GM18520 (cell line): ENCODE results near the gene GUCY1B1.

Experiments used
- ATAC-seq: cut with Tn5 transposase; IDR thresholded peaks from one replicate; pipeline ENCODE4 v1.9.1; 2021; ENCODE audit not compliant: unreplicated experiment

Gene GUCY1B1

DNA sequence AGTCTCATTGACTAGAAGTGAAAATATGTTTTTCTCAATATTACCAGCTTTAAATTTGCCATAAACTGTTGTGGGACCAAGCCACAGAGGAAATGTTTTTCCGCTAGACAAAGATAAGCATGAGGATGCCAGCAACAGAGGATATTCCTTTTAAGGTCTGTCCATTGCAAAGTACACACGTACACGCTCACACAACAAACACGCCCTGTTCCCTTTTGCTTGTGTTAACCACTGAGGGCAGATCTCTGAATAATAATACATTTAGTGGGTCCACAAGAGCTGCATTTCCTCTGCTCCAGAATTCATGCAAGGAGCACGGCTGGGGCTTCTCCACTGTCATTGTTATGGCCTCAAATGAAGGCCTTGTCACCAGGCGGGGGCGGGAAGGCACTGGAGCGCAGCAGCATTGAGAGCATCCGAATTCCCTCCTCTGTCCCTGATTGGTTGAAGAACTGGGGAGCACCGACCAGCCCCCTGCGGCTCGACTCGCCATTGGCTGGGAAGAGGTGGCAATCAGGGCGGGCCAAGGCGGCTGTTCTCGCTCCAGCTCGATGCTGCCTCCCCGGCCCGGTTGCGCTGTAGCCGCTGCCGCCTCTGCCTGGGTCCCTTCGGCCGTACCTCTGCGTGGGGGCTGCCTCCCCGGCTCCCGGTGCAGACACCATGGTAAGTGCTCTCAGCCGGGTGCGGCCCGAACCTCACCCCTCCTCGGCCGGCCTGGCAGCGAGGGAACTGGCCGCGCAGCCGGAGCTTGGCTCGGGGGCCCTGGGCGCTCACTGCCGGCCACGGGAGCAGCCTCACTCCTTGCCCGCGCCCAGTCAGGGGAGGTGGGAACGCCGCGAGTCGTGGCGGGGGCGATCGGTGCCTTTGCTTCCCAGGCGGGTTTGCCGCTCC, at the start of gene GUCY1B1:
GUCY1B1 (plus strand) TSS at position 541 of the 891 bp plus-strand sequence; CDS start at position 661, 120 bp downstream.
- peak; percentile 95 for ATAC-seq

DNA sequence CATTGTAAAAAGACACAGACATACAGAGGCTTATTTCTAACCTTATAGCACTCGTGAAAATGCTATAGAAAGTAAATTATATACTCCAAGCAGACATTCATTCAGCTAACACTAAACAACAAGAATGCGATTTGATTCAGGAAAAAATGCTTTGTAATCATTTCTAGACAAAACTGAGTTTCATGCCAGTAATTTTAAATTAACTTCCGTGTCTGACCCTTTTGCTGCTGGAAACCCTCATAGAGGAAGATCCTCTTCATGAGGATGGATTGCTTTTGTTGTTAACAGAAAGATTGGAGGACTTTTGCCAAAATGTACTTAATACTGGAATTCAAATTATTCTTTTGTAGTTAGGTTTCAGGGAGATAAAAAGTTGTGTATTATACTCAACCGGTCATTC, 48.9 kb upstream of the GUCY1B1 start:
- ATAC-seq: no peak

DNA sequence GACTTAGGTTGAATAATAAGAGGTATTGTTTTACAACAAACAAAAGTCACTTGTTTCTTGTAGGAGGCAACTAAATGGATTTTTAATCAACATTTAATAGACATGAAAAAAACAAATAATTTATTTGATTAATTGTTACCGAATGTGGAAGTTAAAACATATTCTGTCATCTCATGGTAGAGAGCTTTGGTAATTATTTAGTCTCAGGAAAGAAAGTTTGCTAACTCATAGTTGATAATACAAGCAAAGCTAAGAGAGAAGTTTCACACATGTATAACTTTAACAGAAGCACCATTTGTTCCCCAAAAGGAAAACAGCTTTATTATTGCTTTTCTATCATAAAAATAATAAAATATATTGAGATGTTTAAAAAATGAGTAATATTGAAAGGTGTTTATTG, 47.3 kb upstream of the GUCY1B1 start:
- ATAC-seq: no peak

DNA sequence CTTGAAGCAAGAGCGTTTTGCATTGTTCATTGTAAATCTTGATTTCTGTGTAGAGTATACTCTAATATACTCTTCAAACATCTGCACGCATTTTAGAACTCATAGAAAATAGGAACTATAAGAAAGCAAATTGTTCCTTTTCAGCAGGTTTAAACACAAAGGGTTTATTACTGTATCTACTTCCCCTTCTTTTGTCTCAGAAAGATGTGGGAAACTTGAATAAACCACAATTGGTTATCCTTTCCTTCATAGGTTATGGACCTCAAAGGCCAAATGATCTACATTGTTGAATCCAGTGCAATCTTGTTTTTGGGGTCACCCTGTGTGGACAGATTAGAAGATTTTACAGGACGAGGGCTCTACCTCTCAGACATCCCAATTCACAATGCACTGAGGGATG, 46.0 kb upstream of the GUCY1B1 start:
- ATAC-seq: no peak

DNA sequence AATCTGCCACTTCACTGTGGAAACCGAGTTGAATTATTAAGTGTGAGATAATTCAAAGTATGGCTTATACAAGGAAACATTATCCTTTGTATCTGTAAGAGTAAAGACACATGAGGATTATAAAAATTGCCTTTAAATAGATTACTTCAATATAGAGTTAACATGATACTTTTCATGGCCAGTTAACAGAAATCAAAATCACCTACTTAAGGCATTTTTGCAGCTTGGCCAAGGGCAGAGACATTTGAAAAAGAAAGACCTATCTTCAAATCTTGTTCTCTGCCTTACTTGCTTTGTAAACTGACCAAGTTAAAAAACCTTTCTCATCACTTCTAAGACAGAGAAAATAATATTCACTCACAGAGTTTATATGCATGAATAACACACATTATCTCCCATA, 44.9 kb upstream of the GUCY1B1 start:
- ATAC-seq: no peak

DNA sequence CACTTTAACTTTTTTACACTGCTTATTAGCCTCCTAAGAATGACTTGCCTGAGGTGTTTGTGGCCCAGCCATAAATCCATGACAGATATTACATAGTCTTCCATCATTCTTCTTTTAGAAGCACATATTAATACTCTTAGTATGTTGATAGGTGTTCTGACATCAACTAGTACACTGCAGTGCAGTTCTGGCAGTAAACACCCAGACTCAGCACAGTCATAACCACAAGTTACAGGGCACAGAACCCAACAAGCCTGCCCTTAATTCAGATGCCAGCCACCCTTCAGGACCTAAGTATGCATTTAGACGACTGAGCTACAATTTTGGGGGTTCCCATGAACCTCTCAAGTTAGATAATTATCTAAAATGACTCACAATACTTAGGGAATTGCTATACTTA, 36.5 kb upstream of the GUCY1B1 start:
- no peak for ATAC-seq

DNA sequence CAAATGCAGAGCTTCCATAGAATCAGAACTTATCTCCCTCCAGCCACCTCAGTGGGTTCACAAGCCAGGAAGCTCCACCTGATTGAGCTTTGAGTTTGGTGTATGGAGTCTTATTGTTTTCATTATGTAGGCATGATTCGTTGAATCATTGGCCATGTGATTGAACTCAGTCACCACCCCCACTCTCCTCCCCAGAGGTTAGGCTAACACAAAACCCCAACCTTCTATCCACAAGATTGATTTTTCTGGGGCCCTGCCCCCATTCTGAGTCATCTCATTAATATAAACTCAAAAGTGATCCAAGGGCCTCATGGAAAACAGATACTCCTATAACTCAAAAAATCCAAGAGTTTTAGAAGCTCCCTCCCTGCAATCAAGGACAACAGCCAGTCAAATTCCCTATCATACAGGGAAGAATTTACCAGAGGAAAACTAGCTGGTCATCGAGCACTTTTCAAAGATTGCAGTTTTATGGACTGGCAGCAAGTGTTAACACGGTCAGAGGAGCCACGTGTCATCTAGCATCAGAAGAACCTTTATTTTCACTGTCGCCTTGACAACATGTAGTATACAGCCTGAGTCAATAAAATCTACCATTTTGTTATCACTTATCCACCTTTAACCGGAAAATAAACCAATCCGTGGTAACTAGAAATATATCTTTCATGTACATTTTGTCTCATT, 35.9 kb upstream of the GUCY1B1 start:
- ATAC-seq: no peak

DNA sequence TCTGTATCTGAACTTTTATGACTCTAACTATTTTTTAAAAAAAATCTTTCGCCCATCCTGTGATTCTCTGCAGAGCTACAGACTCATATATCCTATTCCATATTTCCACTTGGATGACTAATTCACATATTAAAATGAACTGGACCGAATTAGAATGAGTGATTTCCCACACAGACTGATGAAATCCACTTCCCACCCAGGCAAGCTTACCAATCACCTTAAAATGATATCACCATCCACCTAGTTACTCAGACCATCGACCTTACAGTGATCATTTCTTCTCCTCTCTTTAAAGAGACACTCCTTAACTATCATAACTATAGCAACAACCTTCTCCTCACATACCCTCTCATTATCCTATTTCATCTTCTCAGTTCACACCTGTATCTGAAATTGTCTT, 34.1 kb upstream of the GUCY1B1 start:
- no peak for ATAC-seq

DNA sequence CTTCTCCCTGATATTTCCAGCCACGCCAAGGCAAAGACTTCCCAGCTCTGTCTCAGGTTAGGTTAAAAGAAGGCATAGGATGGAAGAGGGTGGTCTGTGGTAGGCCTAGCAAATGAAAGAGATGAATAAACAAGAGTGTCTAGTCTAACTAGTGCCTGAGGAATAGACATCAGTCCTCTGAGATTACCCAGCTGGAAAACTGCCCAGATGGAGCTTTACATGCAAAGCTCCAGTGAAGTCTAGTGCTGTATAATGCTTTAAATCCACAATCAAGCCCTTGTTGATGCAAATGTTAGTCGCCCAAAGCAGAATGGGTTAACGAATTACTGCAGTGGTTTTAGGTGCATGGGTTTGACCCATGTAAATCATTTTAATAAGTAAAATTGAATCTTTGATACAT, 24.8 kb upstream of the GUCY1B1 start:
- ATAC-seq: no peak

DNA sequence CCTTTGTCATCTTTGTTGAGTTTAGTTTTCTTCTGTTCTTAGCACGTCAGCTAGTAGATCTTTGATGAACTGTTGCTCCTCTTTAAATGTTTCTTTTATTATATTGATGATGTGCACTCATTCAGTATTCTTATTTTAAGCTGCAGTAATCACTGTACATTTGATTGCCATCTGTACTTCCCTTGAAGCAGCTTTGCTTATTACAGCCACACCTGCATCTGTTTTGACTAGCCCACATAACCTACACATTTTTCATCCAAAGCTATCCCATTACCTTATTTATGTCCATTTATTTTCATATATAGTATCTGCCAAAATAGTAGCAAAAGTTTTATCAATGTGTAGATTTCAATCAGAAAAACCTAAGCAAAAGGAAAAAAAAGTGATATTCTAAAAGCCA, 23.9 kb upstream of the GUCY1B1 start:
- no peak for ATAC-seq

DNA sequence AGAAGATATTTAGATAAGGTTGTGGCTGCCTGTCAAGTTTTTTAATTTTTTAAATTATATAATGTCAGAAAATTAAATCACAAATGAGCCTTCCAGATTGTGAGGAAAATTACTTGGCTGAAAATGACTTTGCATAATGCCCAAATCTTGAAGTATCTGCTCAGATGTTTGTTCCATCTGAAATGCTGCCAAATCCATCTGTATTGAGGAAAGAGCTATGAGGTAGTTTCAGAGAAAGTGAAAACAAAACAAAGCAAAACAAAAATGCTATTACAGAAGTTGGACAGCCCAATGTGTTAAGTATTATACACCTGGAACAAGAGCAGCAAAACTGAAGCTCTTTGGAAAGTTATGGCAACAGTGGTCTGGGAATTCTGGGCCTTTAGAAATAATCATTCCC, 23.3 kb upstream of the GUCY1B1 start:
- ATAC-seq: no peak

DNA sequence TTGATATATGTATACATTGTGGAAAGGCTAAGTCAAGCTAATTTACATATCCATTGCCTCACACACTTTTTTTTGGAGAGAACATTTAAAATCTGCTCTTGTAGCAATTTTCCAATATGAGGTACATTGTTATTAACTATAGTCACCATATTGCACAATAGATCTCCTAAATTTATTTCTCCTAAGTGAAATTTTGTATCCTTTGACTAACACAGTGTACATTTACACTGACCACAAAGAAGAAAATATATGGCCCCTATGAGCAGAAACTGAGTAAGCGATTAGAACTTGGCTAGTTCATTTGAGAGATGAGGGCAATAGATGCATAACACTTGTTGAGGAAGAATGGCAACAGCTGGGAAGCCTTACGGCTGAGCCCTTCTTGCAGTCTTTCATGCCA, 20.3 kb upstream of the GUCY1B1 start:
- ATAC-seq: no peak

DNA sequence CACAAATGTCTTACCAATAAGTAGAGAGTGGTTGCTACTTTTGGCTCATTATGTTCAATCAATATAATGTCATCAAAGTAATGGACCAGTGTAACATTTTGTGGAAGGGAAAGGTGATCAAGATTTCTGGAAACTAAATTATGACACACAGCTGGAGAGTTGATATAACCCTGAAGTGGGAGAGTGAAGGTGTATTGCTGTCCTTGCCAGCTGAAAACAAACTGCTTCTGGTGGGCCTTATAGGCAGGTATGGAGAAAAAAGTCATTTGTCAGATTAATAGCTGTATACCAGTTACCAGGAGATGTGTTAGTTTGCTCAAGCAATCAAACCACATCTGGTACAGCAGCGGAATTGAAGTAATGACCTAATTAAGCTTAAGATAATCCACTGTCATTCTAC, 17.3 kb upstream of the GUCY1B1 start:
- no peak for ATAC-seq

DNA sequence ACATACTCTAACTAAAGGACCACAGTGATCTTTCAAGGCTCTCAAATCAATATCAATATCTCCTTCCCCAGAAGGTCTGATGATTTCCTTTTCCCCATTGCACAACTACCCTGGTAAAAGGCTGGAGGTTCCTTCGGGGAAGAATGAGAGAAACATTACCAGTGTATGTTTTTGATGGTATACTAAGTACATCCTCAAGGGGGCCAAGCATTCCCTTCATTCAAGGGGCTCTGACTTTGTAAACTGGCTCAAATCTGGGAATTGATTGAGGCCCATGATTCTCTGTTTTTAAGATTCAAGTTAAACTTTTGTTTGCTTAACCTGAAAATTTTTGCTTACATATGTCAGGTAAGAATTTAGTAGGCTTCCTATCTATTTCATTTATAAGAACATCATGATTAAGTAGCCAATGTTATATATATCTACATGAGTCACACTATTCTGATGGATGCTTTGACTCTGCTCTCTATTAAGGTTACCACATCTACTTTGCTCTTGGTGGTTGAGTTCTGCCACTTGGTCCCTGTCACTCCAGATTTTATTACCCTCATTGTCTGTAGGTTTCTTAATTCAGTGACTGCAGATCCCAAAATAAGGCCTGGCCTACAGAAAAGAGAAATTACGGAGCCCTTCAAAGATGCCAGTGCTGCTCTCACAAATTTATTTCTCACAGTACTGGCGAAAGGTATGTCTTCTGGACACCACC, 16.4 kb upstream of the GUCY1B1 start:
- no peak for ATAC-seq

DNA sequence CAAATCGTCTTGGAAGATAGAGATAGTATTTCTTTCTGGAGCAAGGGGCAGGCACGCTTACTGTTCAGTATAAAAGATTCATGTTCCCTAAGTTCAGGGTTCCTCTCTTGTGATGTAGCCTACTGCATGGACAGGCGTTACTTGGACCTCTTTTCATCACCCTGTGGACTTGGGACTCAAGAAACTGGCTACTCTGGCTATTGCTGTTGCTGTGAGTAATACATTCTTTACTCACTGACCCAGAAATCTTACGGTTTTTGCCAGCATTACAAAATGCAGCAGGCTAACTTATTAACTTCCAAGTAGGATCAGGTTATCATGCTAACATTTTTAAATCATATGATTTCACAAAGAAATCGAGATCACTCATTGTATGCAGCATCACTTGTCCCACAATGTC, 12.8 kb upstream of the GUCY1B1 start:
- no peak for ATAC-seq

DNA sequence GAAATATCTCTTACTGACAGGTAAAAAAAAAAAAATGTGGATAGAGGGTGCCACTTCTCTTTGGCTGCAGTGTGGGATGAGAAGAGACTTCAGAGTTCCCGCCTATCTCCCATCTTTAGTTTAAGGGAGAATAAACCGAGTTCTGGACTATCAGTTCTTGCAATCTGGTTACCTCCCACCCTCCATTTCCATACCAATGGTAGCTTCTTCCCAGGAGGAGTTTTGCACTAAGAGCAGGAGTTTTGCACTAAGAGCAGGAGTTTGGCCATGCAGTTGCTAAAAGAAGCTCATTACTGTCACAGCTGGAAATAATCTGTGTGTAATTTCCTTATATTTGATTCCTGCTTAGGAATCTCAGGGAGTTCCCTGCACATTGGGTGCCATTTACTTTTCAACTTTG, 10.8 kb upstream of the GUCY1B1 start:
- no peak for ATAC-seq

DNA sequence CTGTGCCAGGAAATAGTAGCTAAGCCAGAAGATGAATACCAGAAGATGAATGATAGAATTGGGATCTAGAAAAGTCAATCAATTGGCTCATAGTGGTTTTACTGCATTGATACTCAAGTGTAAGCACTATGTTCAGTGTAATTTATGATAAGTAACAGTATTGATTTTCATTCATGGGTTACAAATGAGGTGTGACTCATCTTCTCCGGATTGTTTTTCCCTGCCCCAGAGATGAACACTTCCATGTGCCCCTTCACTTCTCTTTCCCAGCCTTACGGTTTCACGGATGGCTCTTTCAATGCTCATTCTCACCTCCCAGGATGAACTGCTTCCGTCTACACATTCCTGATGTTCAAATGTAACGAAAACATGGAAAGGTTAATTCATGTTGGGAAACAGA, 9.8 kb upstream of the GUCY1B1 start:
- ATAC-seq: no peak

DNA sequence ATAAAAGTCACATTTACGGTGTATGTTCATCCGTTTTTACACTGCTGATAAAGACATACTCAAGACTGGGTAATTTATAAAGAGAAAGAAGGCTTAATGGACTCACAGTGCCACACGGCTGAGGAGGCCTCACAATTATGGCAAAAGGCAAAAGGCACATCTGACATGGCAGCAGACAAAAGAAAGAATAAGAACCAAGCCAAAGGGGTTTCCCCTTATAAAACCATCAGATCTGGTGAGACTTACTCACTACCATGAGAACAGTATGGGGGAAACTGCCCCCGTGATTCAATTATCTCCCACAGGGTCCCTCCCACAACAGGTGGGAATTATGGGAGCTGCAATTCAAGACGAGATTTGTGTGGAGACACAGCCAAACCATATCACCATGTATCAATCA, 7.3 kb upstream of the GUCY1B1 start:
- ATAC-seq: no peak

DNA sequence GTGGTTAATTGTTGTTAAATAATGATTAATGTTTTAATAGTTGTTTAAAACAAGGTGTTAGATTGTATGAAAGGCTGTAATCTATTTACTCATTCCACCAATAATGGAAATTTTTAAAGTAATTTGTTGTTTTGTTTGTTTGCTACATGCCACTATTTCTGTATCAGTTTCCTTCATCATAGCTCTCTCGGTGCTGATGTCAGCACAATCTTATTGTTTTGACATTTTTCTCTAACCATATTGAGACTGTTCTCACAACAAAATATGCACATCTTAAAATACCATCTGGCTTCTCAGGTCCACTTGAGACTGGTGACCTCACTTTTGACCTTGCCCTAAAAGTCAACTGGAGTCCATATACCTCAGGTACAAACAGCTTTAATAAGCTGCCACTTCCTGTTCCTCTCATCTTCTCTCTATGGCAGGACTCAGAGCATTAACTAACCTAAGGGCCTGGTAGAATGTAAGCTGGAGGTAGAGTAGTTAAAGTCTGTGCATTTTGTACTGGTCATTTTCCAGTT, 1.0 kb upstream of the GUCY1B1 start:
- ATAC-seq: no peak

DNA sequence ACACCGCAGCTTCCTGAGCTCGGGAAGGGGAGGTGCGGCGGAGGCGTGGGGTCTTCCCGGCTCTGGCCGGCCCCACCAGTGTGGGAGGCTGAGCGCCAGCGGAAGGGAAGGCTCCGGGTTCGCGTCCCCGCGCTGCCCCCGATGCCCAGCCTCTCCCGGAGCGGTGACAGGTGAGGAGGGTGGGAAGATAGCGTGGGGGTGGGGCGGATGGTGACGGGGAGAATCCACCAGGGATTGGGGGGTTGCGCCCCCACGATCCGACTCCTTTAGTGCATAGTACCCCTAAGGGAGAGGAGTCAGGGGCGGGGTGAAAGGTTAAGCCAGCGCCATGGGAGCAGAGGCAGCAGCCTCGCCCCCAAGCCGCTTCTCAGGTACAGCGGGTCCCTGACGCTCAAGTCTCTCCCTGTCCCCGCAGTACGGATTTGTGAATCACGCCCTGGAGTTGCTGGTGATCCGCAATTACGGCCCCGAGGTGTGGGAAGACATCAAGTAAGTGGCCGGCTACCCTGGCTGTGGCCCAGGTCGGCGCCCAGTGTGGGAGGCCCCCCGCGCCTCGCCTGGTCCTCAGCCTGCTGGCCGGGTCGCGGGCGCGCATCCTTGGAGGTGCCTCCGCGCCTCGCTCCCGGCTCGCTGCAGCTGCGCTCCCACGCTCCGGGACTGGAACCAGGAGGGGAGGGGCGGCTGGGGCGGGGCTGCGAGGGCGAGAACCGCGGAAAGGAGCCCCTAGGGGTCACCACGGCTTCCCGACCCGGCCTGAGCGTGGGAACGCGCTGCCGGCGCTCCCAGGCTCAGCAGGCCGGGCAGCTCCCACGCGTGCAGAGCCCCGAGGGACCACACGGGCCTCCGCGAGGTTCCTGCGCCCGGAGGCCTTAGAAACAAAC, 791 bp downstream of the GUCY1B1 start:
- no peak for ATAC-seq

DNA sequence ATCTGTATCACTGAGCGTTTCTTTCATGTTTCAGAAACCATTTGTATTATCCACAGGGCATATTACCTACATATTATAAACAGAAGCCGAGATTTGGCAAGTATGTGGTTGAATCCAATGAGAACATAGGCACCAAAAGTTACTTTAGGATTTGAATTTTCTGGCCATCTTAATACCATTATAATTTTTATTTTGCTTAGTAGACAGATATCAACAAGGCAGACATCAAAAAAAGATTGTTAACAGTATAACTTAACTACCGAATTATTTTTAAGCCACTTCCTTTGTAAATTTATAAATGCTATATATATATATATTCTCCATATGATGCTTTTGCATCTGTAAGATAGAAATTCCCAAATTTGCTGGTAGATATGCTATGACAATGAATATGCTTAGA, 2.2 kb downstream of the GUCY1B1 start:
- ATAC-seq: no peak
